GM19324 (cell line): Measurements from ENCODE around the gene NELL2.

Experiments used
- ATAC-seq: cut with Tn5 transposase; IDR thresholded peaks from one replicate; pipeline ENCODE4 v1.9.1; 2021; ENCODE audit warnings: mild to moderate bottlenecking, moderate library complexity; ENCODE audit not compliant: unreplicated experiment, low FRiP score

Gene NELL2

DNA sequence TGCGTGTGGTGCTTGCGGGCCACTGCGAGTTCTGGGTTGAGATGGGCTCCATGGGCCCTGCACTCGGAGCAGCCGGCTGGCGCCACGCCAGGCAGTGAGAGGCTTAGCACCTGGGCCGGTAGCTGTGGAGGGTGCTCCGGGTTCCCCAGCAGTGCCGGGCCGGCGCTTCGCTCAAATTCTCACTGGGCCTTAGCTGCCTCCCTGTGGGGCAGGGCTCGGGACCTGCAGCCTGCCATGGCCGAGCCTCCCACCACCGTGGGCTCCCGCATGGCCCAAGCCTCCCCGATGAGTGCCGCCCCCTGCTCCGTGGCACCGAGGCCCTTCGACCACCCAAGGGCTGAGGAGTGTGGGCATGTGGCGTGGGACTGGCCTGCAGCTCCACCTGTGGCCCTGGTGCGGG lies 375.7 kb downstream of the NELL2 start:
- ATAC-seq = no peak

DNA sequence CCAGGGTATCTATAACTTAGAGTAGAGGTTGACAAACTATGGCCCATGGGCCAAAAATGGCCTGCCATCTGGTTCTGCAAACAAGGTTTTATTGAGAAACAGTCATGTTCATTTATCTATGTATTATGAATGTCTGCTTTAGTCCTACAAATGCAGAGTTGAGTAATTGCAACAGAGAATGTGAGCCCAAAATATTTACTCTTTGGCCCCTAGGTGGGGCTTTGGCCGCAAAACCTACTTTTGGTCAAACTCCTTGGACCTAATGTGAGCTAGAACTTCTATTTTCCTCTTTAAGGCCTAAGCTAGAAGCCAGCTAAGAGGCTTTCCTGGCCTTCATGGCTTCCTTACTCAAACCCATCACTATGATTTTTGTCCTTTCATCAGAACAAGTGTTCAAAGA lies 379.1 kb downstream of the NELL2 start:
- ATAC-seq = no peak

DNA sequence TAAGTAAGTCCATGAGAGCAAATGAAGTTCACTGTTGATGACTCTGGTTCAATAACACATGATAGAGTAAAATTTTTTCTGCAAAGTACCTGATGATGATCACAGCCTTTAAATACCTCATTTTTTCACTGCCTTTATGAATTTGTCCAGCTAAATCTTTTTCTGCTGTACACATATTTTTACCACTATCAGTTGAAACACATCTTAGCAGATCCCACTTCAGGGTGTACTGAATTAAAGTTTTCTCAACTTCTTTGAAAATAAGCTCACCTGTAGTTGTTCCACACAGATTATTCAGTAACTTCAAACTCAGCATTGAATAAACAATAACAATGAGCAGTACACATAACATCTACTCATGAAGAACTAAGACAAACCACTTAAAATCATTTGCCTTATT lies 385.9 kb downstream of the NELL2 start:
- no peak for ATAC-seq

GRCh38 chr12:44488180-44488579 lies 387.9 kb downstream of the NELL2 start:
- no peak for ATAC-seq

DNA sequence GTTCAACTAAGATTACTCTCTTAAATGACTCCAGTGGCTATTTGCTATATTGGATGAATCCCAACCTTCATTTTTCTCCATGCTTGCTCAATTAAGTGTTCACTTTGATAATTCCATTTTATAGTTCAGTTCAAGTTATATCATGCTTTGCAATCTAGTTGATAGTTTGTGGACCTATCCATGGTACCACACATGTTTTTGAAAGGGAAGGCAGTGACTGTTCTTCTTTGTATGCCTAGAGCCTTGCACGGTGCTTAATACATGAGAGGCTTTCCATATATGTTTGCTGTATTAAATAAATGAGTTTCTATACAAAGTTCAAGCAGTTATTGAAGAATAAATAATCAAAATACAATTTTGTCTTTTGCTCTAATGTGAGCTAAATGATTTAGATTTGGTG lies 391.3 kb downstream of the NELL2 start:
- ATAC-seq = no peak

GRCh38 chr12:44477331-44477980 lies 398.7 kb downstream of the NELL2 start:
- ATAC-seq = no peak

GRCh38 chr12:44476683-44477082 lies 399.4 kb downstream of the NELL2 start:
- no peak for ATAC-seq

DNA sequence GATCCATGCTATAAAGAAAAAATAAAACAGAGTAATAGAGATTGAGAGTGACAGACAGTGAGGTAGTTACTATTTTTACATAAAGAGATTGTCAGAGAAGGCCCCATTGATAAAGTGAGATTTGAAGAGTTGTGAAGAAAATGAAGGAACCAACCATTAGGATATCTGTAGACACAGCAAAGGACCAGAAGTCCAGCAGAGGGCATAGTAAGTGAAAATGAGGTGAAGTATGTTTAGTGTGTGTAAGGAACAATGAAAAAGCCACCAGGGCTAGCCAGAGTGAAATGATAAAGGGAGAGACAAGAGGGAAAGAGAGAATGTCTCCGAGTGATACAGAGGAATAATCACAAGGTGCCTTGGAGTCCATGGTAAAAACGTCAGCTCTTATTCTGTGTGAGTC lies 411.0 kb downstream of the NELL2 start:
- ATAC-seq = no peak

GRCh38 chr12:44464180-44464579 lies 411.9 kb downstream of the NELL2 start:
- no peak for ATAC-seq

- ATAC-seq = no peak
Observed at GRCh38 chr12:44462729-44463128, 413.4 kb downstream of the NELL2 start.

DNA sequence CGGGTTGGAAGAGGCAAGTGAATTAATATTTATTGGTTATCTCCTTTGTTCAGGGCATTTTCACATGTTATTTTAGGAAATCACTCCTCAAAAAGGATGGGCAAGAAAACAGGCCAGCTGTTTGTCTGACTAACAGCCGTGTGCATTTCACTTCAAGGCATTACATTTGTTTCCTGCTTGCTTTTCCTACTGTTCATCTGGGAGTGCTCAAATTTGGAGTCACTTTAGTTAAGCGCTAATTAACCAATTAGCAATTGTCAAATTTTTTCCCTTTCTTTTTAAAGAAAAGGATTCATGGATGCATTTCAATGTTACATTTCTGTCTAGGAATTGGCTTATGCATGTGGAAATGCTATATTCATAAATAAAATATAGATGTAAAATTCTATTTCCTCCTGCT lies 415.9 kb downstream of the NELL2 start:
- no peak for ATAC-seq

GRCh38 chr12:44459569-44459968 lies 416.5 kb downstream of the NELL2 start:
- ATAC-seq = no peak
